Psoas muscle (tissue), 8 donors: Measurements from ENCODE around the gene SAT2. TPM values are rescaled to one million over a fixed set of nuclear protein-coding genes. Genes with fewer than 3 reads are reported as not detected.
A peak's percentile ranks its signal among the peaks of the same experiment; 100 is the strongest.

Source experiments
- ATAC-seq, 4 donors: fragments of 200-7000 bp; cut with Tn5 transposase; one replicate each; pipeline ENCODE4 v1.9.1; 2020; ENCODE audit warnings: moderate library complexity in 3 of 4, mild to moderate bottlenecking in 2 of 4
- DNase-seq, 2 donors: peaks; one replicate each; pipeline ENCODE4 v3.0.0-alpha.2; 2020
- H3K27ac ChIP-seq: fragments of 200-600 bp; one replicate; pipeline ENCODE4 v1.8.0; 2022
- H3K27me3 ChIP-seq, 3 donors: fragments of 200-600 bp in 1 of 3; one replicate each; pipeline versions ENCODE4 v1.6.1 to v1.8.0; 2013 to 2022; ENCODE audit warnings: low read length in 2 of 3, mild to moderate bottlenecking in 2 of 3, moderate library complexity in 1 of 3; ENCODE audit not compliant: insufficient read depth in 3 of 3
- H3K36me3 ChIP-seq, 2 donors: fragments of 200-600 bp in 1 of 2; one replicate each; pipeline versions ENCODE4 v1.6.1 to v1.8.0; 2013 to 2022; ENCODE audit warnings: low read depth in 1 of 2, mild to moderate bottlenecking in 1 of 2, moderate library complexity in 1 of 2; ENCODE audit not compliant: insufficient read depth in 1 of 2
- H3K4me1 ChIP-seq: fragments of 200-600 bp; one replicate; pipeline ENCODE4 v1.8.0; 2022
- H3K4me3 ChIP-seq: fragments of 200-600 bp; one replicate; pipeline ENCODE4 v1.8.0; 2022; ENCODE audit warnings: mild to moderate bottlenecking
- H3K9me3 ChIP-seq: fragments of 200-600 bp; one replicate; pipeline ENCODE4 v1.8.0; 2022
- WGBS, 3 donors: extraction: QIAGEN DNeasy Blood & Tissue Kit; methylation state at CpG; one replicate each; pipeline versions ENCODE4 v1.1.6 to v1.1.7; 2013; 5-methylcytosine and 5-hydroxymethylcytosine counted together
- intact Hi-C, 2 donors: fragments of 100-400 bp; cut with DNase I; formaldehyde crosslinking; loops; one replicate each; pipeline versions ENCODE4 v1.11.0 to v1.14.2; 2022
- polyA plus RNA-seq, 3 donors: library from polyadenylated mRNA; stranded (reverse); fragments of 200-250 nt; gene quantifications; one replicate each; pipeline ENCODE4 v1.2.3, GENCODE V29; 2013
- total RNA-seq, 4 donors: library from RNA; stranded (reverse); fragmentation: NEBNext Ultra II Directional in 2 of 4; extraction: Animal tissue kit (Norgen Biotek cat#: 25700) in 2 of 4; gene quantifications; one replicate each; pipeline versions ENCODE4 v1.2.1 to v1.2.4, GENCODE V29; 2021 to 2023
- TF ChIP-seq, protein P1 (sequence below): fragments of 200-600 bp; IDR thresholded peaks from one replicate; pipeline ENCODE4 v1.8.0; 2022; ENCODE audit warnings: antibody characterized with exemption
- donor health status: healthy with polysubstance abuse.
- donor health status: DM: no; HTN: no; CAD: no; lungs with moderate emphysema.
- donor health status: Bipolar disorder and iron deficiency.
- donor health status: healthy.
- donor health status: DM: yes; HTN: yes; CAD: no.
- donor health status: DM: no; HTN: no; CAD: no.
- donor health status: DM: no; HTN: no; CAD: no.
- donor health status: DM: yes; HTN: yes; CAD: no.

The SAT2 gene
- total and polyA plus RNA-seq, 7 donors = 60.7 to 112 (median 70.4) TPM

DNA sequence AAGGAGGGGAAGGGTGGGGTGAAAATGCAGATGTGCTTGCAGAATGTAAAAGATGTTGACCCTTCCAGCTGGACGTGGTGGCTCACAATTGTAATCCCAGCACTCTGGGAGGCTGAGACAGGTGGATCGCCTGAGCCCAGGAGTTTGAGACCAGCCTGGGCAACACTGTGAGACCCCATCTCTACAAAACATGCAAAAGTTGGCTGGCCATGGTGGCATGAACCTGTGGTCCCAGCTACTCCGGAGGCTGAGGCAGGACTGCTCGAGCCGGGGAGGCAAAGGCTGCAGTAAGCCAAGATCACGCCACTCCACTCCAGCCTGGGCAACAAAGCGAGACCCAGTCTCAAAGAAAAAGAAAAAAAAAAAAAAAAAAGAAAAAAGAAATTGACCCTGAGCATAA lies 40.9 kb upstream of the SAT2 start:
- Histone ChIP-seq H3K27ac (no peak overlapping the region), H3K4me3 (no peak overlapping the region), H3K9me3 (peaks cover 3% of the 10 kb centered on the region), H3K4me1 (no peaks in the 10 kb centered on the region), H3K27me3 (no peaks in the 10 kb centered on the region), H3K36me3 (peaks cover 10 to 77% of the 10 kb centered on the region in 2 donors)
- WGBS, 3 donors = 89 to 91% (median 91%) methylated on average over 7 of the region's 7 CpGs
- intact Hi-C loops = no loop called here
- ATAC-seq (no peak), DNase-seq (no peak)
- TF ChIP-seq, protein P1, sequence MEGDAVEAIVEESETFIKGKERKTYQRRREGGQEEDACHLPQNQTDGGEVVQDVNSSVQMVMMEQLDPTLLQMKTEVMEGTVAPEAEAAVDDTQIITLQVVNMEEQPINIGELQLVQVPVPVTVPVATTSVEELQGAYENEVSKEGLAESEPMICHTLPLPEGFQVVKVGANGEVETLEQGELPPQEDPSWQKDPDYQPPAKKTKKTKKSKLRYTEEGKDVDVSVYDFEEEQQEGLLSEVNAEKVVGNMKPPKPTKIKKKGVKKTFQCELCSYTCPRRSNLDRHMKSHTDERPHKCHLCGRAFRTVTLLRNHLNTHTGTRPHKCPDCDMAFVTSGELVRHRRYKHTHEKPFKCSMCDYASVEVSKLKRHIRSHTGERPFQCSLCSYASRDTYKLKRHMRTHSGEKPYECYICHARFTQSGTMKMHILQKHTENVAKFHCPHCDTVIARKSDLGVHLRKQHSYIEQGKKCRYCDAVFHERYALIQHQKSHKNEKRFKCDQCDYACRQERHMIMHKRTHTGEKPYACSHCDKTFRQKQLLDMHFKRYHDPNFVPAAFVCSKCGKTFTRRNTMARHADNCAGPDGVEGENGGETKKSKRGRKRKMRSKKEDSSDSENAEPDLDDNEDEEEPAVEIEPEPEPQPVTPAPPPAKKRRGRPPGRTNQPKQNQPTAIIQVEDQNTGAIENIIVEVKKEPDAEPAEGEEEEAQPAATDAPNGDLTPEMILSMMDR = no peak

DNA sequence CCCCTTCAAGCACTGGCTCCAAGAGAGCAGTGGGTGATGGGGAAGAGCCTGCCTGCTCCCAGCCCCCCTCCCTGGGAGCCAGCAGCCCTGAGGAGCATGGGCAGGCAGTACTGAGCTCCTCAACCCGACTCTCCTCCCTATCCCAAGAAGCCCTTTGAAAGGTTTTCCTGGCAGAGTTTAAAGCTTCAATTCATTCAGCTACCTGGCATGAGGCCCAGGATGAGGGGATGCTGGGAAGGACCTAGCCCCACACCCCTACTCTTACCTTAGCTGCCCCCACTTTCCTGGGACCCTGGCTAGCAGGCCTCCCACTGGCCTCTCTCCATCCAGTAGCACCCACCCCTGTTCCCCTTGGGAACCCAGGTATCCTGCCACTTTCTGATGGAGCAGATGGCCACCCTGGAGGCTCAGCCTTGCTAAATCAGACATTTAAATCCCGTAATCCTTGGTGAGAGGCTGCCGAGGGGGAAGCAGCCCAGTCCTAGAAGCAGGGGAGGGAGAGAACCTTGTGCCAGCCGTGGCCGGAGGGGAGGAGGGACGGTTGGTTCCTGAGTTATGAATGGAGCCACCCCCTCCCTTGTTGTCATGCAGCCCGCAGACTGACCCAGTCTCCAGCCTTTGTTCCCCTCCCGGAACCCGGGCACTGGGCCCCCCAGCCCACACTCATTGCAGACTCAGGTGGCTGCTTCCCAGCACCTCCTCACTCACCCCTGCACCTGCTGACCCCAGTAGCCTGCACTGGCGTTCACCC lies 40.2 kb upstream of the SAT2 start:
- H3K4me3 ChIP-seq = no peak overlapping the region
- H3K27me3 ChIP-seq = no peaks in the 10 kb centered on the region
- H3K27ac ChIP-seq = no peak overlapping the region
- peaks cover 7 to 70% of the 10 kb centered on the region in 2 donors for H3K36me3 ChIP-seq
- DNase-seq (no peak), ATAC-seq (peak in 1 of 4 donors; percentile 27)
- H3K4me1 ChIP-seq = no peaks in the 10 kb centered on the region
- intact Hi-C loops = no loop called here
- WGBS, 3 donors = 55 to 72% (median 62%) methylated on average over 10 of the region's 10 CpGs
- H3K9me3 ChIP-seq = no peaks in the 10 kb centered on the region
- TF ChIP-seq, protein P1 = no peak

DNA sequence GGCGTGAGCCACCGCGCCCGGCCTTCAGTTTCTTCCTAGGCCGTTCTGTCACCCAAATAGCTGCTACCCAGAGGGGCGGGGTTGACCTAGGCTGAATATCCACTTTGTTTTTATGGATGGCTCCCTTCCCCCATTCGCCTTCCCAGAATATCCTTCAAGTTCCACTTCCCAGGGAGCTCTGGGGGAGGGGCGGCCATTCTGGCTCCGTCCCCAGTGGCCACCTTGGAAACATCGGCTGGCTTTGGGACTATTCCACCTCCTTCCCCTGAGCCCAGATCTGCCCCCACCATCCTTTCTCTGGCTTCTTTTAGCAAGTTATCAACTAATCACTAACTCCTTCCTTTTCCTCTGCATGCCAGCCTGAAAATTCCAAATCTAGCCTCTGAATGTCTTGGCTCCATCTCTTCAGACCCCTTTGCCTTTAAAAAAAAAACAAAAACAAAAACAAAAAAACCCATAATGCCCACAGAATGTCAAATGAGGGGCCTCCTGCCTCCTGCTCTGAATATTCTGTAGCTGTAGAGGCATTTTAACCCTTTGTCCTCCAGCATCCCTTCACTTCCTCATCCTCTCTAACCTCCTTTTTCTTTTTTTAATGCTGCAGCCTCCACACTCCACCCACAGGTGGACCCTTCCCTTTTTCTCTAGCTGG lies 29.5 kb upstream of the SAT2 start:
- intact Hi-C loops = no loop called here
- TF ChIP-seq, protein P1 = no peak
- ATAC-seq = no peak
- peaks cover 0 to 11% (median 4%) of the 10 kb centered on the region in 3 donors for H3K27me3 ChIP-seq
- H3K9me3 ChIP-seq = no peaks in the 10 kb centered on the region
- peak; percentile 44 to 56 for DNase-seq
- 31 to 43% (median 38%) methylated on average over 9 to 10 of the region's 10 CpGs for WGBS, 3 donors
- H3K36me3 ChIP-seq = no peaks in the 10 kb centered on the region
- no peak overlapping the region for H3K4me3 ChIP-seq
- H3K4me1 ChIP-seq = no peaks in the 10 kb centered on the region
- H3K27ac ChIP-seq = no peak overlapping the region

DNA sequence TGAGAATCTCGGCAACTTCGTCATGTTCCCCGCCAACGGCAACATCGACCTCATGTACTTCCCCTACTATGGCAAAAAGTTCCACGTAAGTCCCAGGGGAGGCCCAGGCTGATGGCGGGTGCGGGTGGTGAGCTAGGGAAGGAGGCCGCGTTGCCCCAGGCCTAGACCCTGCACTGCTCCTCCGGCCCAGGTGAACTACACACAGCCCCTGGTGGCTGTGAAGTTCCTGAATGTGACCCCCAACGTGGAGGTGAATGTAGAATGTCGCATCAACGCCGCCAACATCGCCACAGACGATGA lies 27.9 kb upstream of the SAT2 start:
- Histone ChIP-seq H3K27ac (no peak overlapping the region), H3K36me3 (no peaks in the 10 kb centered on the region), H3K4me3 (no peak overlapping the region), H3K27me3 (peaks cover 0 to 26% (median 10%) of the 10 kb centered on the region in 3 donors), H3K9me3 (no peaks in the 10 kb centered on the region), H3K4me1 (peaks cover 10% of the 10 kb centered on the region)
- TF ChIP-seq, protein P1 = no peak
- 90% methylated on average over 17 of the region's 17 CpGs for WGBS, 3 donors
- DNase-seq (no peak), ATAC-seq (no peak)
- intact Hi-C loops = no loop called here
